IPS DF 6.9 (cell line): ENCODE data around the gene SMARCB1.
A peak's percentile ranks its signal among the peaks of the same experiment; 100 is the strongest.

Source experiments
- DNase-seq: peaks from one replicate; pipeline ENCODE4 v3.0.0-alpha.2; 2013; ENCODE audit warnings: low read depth, low spot score
- H3K27ac ChIP-seq: one replicate; pipeline ENCODE4 v1.5.1; 2013; ENCODE audit warnings: low read length, control low read depth
- H3K27me3 ChIP-seq: 2 replicates; pipeline ENCODE4 v1.6.1; 2013; ENCODE audit warnings: mild to moderate bottlenecking, low read length; ENCODE audit not compliant: control insufficient read depth, insufficient read depth
- H3K36me3 ChIP-seq: 2 replicates; pipeline ENCODE4 v1.6.1; 2013; ENCODE audit warnings: low read length; ENCODE audit not compliant: control insufficient read depth, insufficient read depth
- H3K4me1 ChIP-seq: 2 replicates; pipeline ENCODE4 v1.6.1; 2013; ENCODE audit warnings: low read length; ENCODE audit not compliant: control insufficient read depth, insufficient read depth
- H3K4me3 ChIP-seq: 2 replicates; pipeline ENCODE4 v1.5.1; 2013; ENCODE audit warnings: mild to moderate bottlenecking, low read length
- H3K9me3 ChIP-seq: 2 replicates; pipeline ENCODE4 v1.6.1; 2013; ENCODE audit warnings: low read length, inconsistent platforms; ENCODE audit not compliant: control insufficient read depth, insufficient read depth
- WGBS: extraction: QIAGEN DNeasy Blood & Tissue Kit; methylation state at CpG from one replicate; pipeline ENCODE4 v1.1.7; 2013; ENCODE audit warnings: mixed read lengths, missing lambda C conversion rate; ENCODE audit not compliant: insufficient read length, insufficient coverage; 5-methylcytosine and 5-hydroxymethylcytosine counted together

The SMARCB1 gene

GRCh38 chr22:23833017-23833751, 46.4 kb downstream of the SMARCB1 start:
- DNase-seq, result no peak
- H3K4me1 ChIP-seq, result peaks cover 8% of the 10 kb centered on the region; the same call in 1 of the 2 replicates
- no CpG with 5 or more reads among the region's 16 CpGs for WGBS
- H3K27ac ChIP-seq, result no peak overlapping the region
- H3K4me3 ChIP-seq, result no peak overlapping the region
- H3K9me3 ChIP-seq, result no peaks in the 10 kb centered on the region
- H3K36me3 ChIP-seq, result peaks cover 24% of the 10 kb centered on the region
- H3K27me3 ChIP-seq, result no peaks in the 10 kb centered on the region

DNA sequence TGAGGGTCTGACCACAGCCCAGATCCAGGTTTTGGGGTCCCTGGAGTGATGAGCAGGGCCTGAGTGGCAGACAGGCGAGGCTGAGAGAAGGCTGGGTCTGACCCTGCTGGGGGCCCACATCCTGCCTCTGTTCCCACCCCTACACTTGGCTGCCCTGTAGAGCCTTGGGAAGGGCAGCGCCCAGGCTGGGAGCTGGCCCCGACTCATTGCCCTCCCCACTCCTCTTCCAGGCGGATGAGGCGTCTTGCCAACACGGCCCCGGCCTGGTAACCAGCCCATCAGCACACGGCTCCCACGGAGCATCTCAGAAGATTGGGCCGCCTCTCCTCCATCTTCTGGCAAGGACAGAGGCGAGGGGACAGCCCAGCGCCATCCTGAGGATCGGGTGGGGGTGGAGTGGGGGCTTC, 47.1 kb downstream of the SMARCB1 start:
- Histone ChIP-seq H3K4me1 (peaks cover 8% of the 10 kb centered on the region; the same call in 1 of the 2 replicates), H3K4me3 (no peak overlapping the region), H3K27ac (no peak overlapping the region), H3K36me3 (peaks cover 24% of the 10 kb centered on the region), H3K9me3 (no peaks in the 10 kb centered on the region), H3K27me3 (no peaks in the 10 kb centered on the region)
- no CpG with 5 or more reads among the region's 13 CpGs for WGBS
- DNase-seq, result no peak

DNA sequence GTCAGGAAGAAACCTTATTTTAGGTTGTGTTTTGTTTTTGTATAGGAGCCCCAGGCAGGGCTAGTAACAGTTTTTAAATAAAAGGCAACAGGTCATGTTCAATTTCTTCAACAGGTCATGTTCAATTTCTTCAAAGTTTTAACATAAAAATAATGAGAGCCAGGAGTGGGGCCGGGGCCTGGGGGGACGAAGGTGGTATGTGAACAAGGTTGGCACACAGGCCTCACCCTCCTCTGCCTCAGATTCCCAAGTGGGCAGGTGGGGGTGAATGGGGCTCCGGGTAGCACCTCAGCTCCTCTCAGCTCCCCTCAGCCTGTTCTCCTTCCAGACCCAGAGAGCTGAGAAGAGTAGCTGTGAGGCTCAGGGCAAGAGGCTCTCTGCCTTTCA, 47.6 kb downstream of the SMARCB1 start:
- no peaks in the 10 kb centered on the region for H3K27me3 ChIP-seq
- no peak overlapping the region for H3K27ac ChIP-seq
- H3K9me3 ChIP-seq, result no peaks in the 10 kb centered on the region
- H3K4me1 ChIP-seq, result peaks cover 8% of the 10 kb centered on the region; the same call in 1 of the 2 replicates
- no peak for DNase-seq
- no CpG with 5 or more reads among the region's 3 CpGs for WGBS
- no peak overlapping the region for H3K4me3 ChIP-seq
- peaks cover 21% of the 10 kb centered on the region for H3K36me3 ChIP-seq

GRCh38 chr22:23834793-23835483, 48.2 kb downstream of the SMARCB1 start:
- H3K9me3 ChIP-seq, result no peaks in the 10 kb centered on the region
- no CpG with 5 or more reads among the region's 10 CpGs for WGBS
- no peaks in the 10 kb centered on the region for H3K27me3 ChIP-seq
- no peak for DNase-seq
- no peak overlapping the region for H3K27ac ChIP-seq
- H3K4me1 ChIP-seq, result peaks cover 8% of the 10 kb centered on the region; the same call in 1 of the 2 replicates
- peaks cover 21% of the 10 kb centered on the region for H3K36me3 ChIP-seq
- H3K4me3 ChIP-seq, result no peak overlapping the region

DNA sequence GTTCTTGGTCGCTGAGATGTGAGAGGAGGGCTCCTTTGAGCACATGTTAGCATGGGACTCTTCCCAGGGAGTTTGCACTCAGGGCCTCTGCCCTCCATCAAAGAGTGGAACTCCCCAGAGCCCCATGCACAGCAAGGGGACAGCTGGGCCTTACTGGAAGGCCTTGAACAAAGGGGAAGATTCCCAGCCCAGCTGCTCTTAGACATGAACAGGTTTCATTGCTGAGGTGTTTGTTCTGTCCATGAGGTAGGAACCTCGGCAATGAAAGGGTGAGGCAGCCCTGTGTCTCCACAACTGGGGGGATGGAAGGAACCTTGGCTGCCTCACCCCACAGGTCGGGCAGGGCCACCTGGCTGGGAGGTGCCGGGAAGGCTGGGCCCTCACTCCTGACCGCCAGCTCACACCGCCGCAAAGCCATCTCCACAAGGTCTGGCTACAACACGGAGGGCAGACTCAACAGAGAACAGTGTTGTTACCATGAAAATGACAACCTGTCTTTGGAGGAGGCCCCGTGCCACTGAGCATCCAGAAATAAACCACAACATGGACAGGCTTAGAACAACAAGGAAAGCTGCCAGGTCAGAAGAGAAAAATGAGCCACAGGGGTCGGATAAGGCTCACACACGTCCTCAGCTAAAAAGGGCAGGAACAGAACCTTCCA, 48.8 kb downstream of the SMARCB1 start:
- H3K4me1 ChIP-seq, result peaks cover 8% of the 10 kb centered on the region; the same call in 1 of the 2 replicates
- H3K27ac ChIP-seq, result no peak overlapping the region
- no peaks in the 10 kb centered on the region for H3K9me3 ChIP-seq
- H3K36me3 ChIP-seq, result peaks cover 21% of the 10 kb centered on the region
- no CpG with 5 or more reads among the region's 11 CpGs for WGBS
- no peak overlapping the region for H3K4me3 ChIP-seq
- no peak for DNase-seq
- H3K27me3 ChIP-seq, result no peaks in the 10 kb centered on the region

GRCh38 chr22:23836281-23836680, 49.5 kb downstream of the SMARCB1 start:
- no peak for DNase-seq
- Histone ChIP-seq H3K4me1 (peaks cover 8% of the 10 kb centered on the region; the same call in 1 of the 2 replicates), H3K9me3 (no peaks in the 10 kb centered on the region), H3K27ac (no peak overlapping the region), H3K36me3 (peaks cover 21% of the 10 kb centered on the region), H3K27me3 (no peaks in the 10 kb centered on the region), H3K4me3 (no peak overlapping the region)
- WGBS, result no CpG with 5 or more reads among the region's 5 CpGs

DNA sequence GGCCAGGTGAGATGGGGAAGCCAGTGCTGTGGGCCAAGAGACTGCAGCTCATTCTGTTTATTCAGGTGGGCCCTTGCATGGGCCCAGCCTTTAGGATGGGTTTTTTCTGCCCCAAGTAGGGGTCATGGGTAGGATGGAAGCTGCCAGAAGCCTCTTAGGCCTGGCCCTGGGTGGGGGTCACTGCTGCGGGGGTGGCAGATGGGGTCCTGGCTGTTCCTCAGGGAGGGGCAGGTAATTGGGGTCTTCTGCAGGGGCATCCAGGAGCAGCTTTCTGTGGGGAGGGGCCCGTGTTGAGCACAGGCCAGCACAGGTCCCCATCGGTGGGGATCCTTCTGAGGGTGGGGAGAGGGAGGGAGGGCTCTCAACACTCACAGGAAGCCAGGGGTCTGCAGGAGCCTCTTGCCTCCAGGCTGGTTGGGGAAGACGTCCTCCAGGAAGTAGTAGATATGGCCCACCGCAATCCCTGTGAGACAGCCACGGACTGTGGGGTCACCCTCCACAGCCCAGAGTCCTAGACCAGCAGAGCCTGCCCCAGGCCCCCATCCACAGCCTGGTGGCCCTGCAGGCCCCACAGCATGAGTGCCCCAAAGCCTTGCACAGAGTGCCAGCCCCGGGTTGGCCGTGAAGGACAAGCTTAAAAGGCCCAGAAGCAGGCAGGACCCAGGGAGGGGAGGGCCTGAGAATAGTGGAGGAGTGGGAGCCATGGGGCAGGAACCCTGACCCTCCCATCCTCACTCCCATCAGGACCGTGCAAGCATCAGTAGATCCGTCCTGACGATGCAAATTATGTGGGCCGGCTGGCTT, 50.1 kb downstream of the SMARCB1 start:
- H3K36me3 ChIP-seq, result peaks cover 21% of the 10 kb centered on the region
- no peak overlapping the region for H3K27ac ChIP-seq
- no peaks in the 10 kb centered on the region for H3K27me3 ChIP-seq
- WGBS, result no CpG with 5 or more reads among the region's 12 CpGs
- H3K4me3 ChIP-seq, result no peak overlapping the region
- peaks cover 8% of the 10 kb centered on the region; the same call in 1 of the 2 replicates for H3K4me1 ChIP-seq
- DNase-seq, result no peak
- H3K9me3 ChIP-seq, result no peaks in the 10 kb centered on the region

DNA sequence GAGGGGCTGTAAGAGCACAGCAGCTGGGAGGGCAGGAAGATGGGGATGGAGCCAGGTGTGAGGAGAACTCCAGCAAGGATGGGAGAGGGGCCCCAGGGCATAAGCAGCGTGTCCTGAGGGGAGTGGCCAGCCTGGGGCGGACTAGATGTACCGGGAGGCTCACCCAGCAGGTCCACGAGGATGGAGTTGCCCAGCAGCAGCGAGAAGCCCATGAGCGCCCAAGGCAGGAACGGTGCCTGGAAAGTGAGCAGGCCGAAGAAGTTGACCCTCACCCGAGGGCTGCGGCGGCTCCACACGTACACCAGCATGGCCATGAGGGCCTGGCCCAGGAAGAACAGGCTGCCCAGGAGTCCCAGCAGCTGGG, 50.7 kb downstream of the SMARCB1 start:
- peaks cover 21% of the 10 kb centered on the region for H3K36me3 ChIP-seq
- H3K9me3 ChIP-seq, result no peaks in the 10 kb centered on the region
- H3K27me3 ChIP-seq, result no peaks in the 10 kb centered on the region
- H3K4me1 ChIP-seq, result peaks cover 8% of the 10 kb centered on the region; the same call in 1 of the 2 replicates
- DNase-seq, result no peak
- no peak overlapping the region for H3K27ac ChIP-seq
- WGBS, result no CpG with 5 or more reads among the region's 12 CpGs
- H3K4me3 ChIP-seq, result no peak overlapping the region

- no peak for DNase-seq
- peaks cover 8% of the 10 kb centered on the region; the same call in 1 of the 2 replicates for H3K4me1 ChIP-seq
- H3K4me3 ChIP-seq, result peak overlapping the region; percentile 65; the same call in 1 of the 2 replicates
- no peak overlapping the region for H3K27ac ChIP-seq
- WGBS, result no CpG with 5 or more reads among the region's 41 CpGs
- H3K36me3 ChIP-seq, result peaks cover 19% of the 10 kb centered on the region
- no peaks in the 10 kb centered on the region for H3K27me3 ChIP-seq
- H3K9me3 ChIP-seq, result no peaks in the 10 kb centered on the region
Observed at GRCh38 chr22:23837911-23838680, 51.3 kb downstream of the SMARCB1 start.
